Measurements from ENCODE around the gene WAC.
A peak's percentile ranks its signal among the peaks of the same experiment; 100 is the strongest.

The WAC gene

DNA sequence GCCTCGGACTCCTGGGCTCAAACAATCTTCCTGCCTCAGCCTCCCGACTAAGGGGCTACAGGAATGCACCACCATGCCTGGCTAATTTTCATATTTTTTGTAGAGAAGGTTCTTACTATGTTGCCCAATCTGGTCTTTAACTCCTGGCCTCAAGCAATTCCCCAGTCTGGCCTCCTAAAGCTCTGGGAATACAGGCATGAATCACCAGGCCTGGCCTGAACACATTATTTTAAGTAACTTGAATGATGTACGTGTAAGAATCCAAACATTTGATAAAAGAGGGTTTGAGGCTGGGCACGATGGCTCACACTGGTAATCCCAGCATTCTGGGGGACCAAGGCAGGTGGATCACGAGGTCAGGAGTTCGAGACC, 131.4 kb downstream of the WAC start:
- TF ChIP-seq, protein P1, sequence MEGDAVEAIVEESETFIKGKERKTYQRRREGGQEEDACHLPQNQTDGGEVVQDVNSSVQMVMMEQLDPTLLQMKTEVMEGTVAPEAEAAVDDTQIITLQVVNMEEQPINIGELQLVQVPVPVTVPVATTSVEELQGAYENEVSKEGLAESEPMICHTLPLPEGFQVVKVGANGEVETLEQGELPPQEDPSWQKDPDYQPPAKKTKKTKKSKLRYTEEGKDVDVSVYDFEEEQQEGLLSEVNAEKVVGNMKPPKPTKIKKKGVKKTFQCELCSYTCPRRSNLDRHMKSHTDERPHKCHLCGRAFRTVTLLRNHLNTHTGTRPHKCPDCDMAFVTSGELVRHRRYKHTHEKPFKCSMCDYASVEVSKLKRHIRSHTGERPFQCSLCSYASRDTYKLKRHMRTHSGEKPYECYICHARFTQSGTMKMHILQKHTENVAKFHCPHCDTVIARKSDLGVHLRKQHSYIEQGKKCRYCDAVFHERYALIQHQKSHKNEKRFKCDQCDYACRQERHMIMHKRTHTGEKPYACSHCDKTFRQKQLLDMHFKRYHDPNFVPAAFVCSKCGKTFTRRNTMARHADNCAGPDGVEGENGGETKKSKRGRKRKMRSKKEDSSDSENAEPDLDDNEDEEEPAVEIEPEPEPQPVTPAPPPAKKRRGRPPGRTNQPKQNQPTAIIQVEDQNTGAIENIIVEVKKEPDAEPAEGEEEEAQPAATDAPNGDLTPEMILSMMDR (IDR thresholded peaks at IDR 0.05; ENCODE audit: insufficient read depth, low read length, missing control alignments): no peak
- peak; percentile 65 for DNase-seq (ENCODE audit: low read depth, low spot score)
- CTCF ChIA-PET: interaction anchor here (0.7 to 6.4 kb wide), 70 partner anchors 10 to 819 kb away, joined by 3 to 110 read pairs (median 4); partner anchors contain the start of gene BAMBI
- no peak overlapping the region for H3K4me3 ChIP-seq (ENCODE audit: low read depth, low read length)
- POLR2A ChIA-PET: interaction anchor here (1.0 kb wide), 1 partner anchor 593 kb away, joined by 3 read pairs; no protein-coding TSS in a partner anchor

DNA sequence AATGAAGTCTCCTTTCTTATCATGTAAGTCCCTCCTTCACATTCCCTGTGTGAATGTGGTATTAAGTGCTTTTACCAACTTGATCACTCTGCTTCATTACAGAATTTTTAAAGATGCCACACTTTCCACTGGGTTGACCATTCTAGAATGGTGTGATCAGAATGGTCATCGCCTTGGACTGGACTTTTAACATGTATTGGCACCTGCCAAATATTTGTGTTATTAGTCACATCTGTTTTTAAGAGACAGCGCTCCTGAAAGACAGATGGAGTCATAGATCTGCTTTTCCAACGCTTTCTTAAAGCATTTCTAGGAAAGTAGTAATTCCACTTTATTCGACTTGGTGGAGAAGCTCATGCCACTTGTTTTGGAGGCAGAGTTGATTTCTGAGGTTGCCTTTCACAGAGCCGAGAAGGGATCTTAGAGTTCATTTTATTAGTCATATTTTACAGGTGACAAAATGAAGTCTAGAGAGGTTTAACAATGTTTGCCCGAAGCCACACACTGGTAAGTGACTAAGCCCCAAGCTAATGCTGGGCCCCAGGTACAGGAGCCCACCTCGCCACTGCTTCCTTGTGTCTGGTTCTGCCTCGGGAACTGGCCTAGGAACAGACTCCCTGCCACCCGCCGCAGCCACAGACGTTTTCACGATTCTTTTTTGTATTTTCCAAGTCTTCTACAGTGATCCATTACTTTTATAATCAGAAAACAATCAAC, 134.0 kb downstream of the WAC start:
- ChIA-PET POLR2A (no interaction called here), CTCF (interaction anchor here (0.6 to 6.4 kb wide), 8 partner anchors 9 to 637 kb away, joined by 3 to 61 read pairs (median 3); no protein-coding TSS in a partner anchor)
- TF ChIP-seq, protein P1 (IDR thresholded peaks at IDR 0.05; ENCODE audit: insufficient read depth, low read length, missing control alignments): no peak
- DNase-seq (ENCODE audit: low read depth, low spot score): no peak
- no peak overlapping the region for H3K4me3 ChIP-seq (ENCODE audit: low read depth, low read length)

DNA sequence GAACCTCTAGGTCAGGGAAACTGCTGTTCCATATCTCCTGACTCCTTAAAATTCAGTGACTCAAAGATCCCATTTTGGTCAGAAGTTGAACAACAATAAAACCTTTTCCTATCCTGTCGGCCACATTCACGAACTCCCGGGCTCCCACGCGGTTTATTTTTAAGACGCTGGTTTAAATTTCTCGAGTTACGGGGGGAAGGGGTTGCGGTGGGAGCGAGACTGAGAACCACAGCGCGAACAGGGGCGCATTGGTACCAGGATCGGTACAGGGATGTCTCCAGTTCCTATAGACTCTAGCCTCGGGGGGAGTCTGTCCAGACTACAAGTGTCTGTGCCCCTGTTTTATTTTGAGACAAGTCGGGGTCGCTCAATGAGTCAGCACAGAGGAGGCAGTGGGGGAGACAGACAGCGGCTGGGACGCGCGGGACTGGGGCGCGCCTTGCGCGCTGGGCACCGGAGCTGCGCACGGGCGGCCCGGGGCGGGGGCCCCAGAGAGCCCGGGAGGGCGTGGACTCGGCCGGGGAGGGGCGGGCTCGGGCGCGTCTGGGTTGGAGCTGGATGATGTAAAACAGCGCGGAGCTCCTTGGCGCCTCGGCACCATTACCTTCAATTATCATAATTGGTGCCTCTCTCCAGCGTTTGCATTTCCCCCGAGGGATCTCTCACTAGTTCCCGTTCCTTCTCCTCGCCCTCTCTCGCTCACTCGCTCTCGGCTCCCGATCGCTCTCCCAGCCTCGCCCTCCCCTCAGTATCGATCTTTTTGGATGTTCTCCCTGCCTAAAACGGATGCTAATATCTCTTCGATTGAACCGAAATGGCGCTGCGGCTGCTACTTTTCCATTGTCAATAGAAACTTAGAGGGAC, 135.7 kb downstream of the WAC start:
- CTCF ChIA-PET: interaction anchor here (0.9 to 1.4 kb wide), 5 partner anchors 9 to 636 kb away, joined by 3 to 6 read pairs (median 3); partner anchors contain the start of gene BAMBI
- DNase-seq (ENCODE audit: low read depth, low spot score): no peak
- H3K4me3 ChIP-seq (ENCODE audit: low read depth, low read length): peak overlapping the region; percentile 57
- POLR2A ChIA-PET: no interaction called here
- TF ChIP-seq, protein P1 (IDR thresholded peaks at IDR 0.05; ENCODE audit: insufficient read depth, low read length, missing control alignments): no peak

DNA sequence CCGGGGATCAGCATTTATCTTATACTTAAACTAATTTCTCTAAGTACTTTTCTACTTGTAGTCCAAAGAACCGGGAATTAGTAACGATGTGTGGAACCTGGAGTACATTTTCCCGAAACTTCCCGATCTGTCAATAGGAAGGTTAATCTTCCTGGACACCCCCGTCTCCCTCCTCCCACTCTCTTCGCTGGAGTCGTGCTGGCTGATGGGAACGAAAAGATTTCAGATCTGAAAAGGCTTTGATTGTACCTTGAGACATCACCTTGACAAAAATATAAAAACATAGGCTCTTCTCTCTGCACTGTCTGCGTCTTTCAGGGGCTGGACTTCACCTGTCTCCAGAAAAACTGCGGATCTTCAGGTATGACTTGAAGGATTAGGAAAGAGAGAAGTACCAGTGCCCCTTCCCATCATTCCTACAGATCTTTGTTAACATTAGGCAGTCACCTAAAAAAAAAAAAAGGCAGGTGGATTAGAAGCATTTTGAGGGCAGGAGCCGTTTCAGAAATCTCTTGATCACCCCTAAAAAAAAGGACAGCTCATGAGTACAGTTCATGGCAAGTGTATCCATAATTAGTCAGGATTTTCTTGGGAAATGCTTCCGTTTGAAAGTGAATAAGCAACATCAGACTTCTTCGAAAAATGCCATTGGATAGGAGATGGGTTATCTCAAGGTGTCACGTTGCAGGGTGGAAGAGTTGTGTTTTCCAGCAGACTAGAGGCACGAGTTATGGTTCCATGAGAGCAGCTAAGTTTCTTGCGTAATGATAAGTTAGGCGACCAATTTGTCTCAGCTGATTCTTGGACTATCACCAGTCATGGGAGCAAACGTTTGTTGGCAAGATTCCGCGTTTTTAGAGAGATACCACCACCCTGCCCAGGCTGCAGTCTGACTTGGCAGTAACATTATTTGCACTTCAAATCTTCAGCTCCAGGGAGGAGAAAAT, 136.6 kb downstream of the WAC start:
- CTCF ChIA-PET: interaction anchor here (0.9 to 1.3 kb wide), 4 partner anchors 8 to 635 kb away, joined by 3 to 6 read pairs (median 4); partner anchors contain the start of gene BAMBI
- peak overlapping the region; percentile 57 for H3K4me3 ChIP-seq (ENCODE audit: low read depth, low read length)
- TF ChIP-seq, protein P1 (IDR thresholded peaks at IDR 0.05; ENCODE audit: insufficient read depth, low read length, missing control alignments): no peak
- no peak for DNase-seq (ENCODE audit: low read depth, low spot score)
- POLR2A ChIA-PET: no interaction called here

All from AG04449 (cell line).